IMR-90 (cell line): ENCODE measurements around the gene STAT5A. TPM values are rescaled to one million over a fixed set of nuclear protein-coding genes. Genes with fewer than 3 reads are reported as not detected.

ENCODE experiments used
- ATAC-seq: fragments of 200-7000 bp; cut with Tn5 transposase; 2 replicates; pipeline ENCODE4 v1.9.1; 2020; ENCODE audit warnings: low read depth, mild to moderate bottlenecking, moderate library complexity
- BruUV-seq: library from RNA; stranded (reverse); fragments of 400-500 nt; replicated peaks from 2 replicates; lab custom pipeline; 2021; lab: Mats Ljungman, UMichigan
- CTCF ChIA-PET: fragments of 300-600 bp; formaldehyde crosslinking; extraction: SDS; loops from one replicate; lab custom pipeline; 2021; ENCODE audit warnings: antibody characterized with exemption; lab: Yijun Ruan, JAX
- POLR2A ChIA-PET: fragments of 300-600 bp; sonication (Branson Sonifier 250); formaldehyde crosslinking; loops from one replicate; lab custom pipeline; 2022; ENCODE audit warnings: antibody characterized with exemption; ENCODE audit not compliant: unreplicated experiment; lab: Charles Lee
- DNase-seq: peaks from one replicate; pipeline ENCODE4 v3.0.0; 2013
- H2AFZ ChIP-seq: replicated peaks from 2 replicates; pipeline ENCODE3; 2013; ENCODE audit warnings: low read length, mild to moderate bottlenecking; ENCODE audit not compliant: poor library complexity
- H2AK5ac ChIP-seq: 2 replicates; pipeline ENCODE4 v1.6.1; 2013; ENCODE audit warnings: low read depth, low read length, inconsistent platforms
- H2AK9ac ChIP-seq: replicated peaks from 2 replicates; pipeline ENCODE3; 2013; ENCODE audit warnings: mild to moderate bottlenecking, low read depth, low read length, moderate library complexity; ENCODE audit not compliant: poor library complexity
- H2BK120ac ChIP-seq: 2 replicates; pipeline ENCODE4 v1.6.1; 2013; ENCODE audit warnings: low read depth, low read length, inconsistent platforms
- H2BK15ac ChIP-seq: 3 replicates; pipeline ENCODE4 v1.6.1; 2013; ENCODE audit warnings: low read depth, low read length, inconsistent platforms
- H2BK20ac ChIP-seq: 2 replicates; pipeline ENCODE4 v1.6.1; 2013; ENCODE audit warnings: low read depth, mild to moderate bottlenecking, inconsistent platforms, low read length, moderate library complexity
- H2BK5ac ChIP-seq: 2 replicates; pipeline ENCODE4 v1.6.1; 2013; ENCODE audit warnings: mild to moderate bottlenecking, low read depth, low read length, inconsistent platforms; ENCODE audit not compliant: poor library complexity, severe bottlenecking
- H3K14ac ChIP-seq: replicated peaks from 2 replicates; pipeline ENCODE4 v1.6.1; 2013; ENCODE audit warnings: low read depth, low read length, inconsistent platforms
- H3K18ac ChIP-seq: 2 replicates; pipeline ENCODE4 v1.6.1; 2013; ENCODE audit warnings: low read depth, low read length, control low read depth
- H3K23ac ChIP-seq: 2 replicates; pipeline ENCODE4 v1.6.1; 2013; ENCODE audit warnings: low read depth, low read length, inconsistent platforms
- H3K27ac ChIP-seq: 2 replicates; pipeline ENCODE4 v1.5.1; 2013; ENCODE audit warnings: mild to moderate bottlenecking, control low read depth, low read length; ENCODE audit not compliant: insufficient read depth
- H3K27me3 ChIP-seq: 2 replicates; pipeline ENCODE4 v1.6.1; 2013; ENCODE audit warnings: low read length; ENCODE audit not compliant: control insufficient read depth, insufficient read depth
- H3K36me3 ChIP-seq: 2 replicates; pipeline ENCODE4 v1.6.1; 2013; ENCODE audit warnings: low read length, mixed read lengths; ENCODE audit not compliant: control insufficient read depth, insufficient read depth
- H3K4ac ChIP-seq: 2 replicates; pipeline ENCODE4 v1.6.1; 2013; ENCODE audit warnings: low read depth, low read length, inconsistent platforms
- H3K4me1 ChIP-seq: 2 replicates; pipeline ENCODE4 v1.6.1; 2013; ENCODE audit warnings: low read length, mixed read lengths; ENCODE audit not compliant: control insufficient read depth, insufficient read depth
- H3K4me2 ChIP-seq: 2 replicates; pipeline ENCODE4 v1.6.1; 2013; ENCODE audit warnings: low read depth, mild to moderate bottlenecking, control low read depth, low read length, moderate library complexity
- H3K4me3 ChIP-seq: 2 replicates; pipeline ENCODE4 v1.5.1; 2013; ENCODE audit warnings: low read depth, mild to moderate bottlenecking, control low read depth, low read length, moderate library complexity; ENCODE audit not compliant: insufficient read depth
- H3K56ac ChIP-seq: 2 replicates; pipeline ENCODE4 v1.6.1; 2013; ENCODE audit warnings: low read length, inconsistent platforms; ENCODE audit not compliant: insufficient read depth; ENCODE audit errors: extremely low read depth
- H3K79me1 ChIP-seq, 2 experiments: 2 replicates each; pipeline ENCODE4 v1.6.1; 2013; ENCODE audit warnings: low read length in 2 of 2, inconsistent platforms in 1 of 2, low read depth in 1 of 2
- H3K9ac ChIP-seq: 2 replicates; pipeline ENCODE4 v1.6.1; 2013; ENCODE audit warnings: low read depth, low read length, control low read depth
- H3K9me1 ChIP-seq: 2 replicates; pipeline ENCODE4 v1.6.1; 2013; ENCODE audit warnings: low read length, inconsistent platforms; ENCODE audit not compliant: insufficient read depth
- H3K9me3 ChIP-seq: 2 replicates; pipeline ENCODE4 v1.6.1; 2013; ENCODE audit warnings: low read length; ENCODE audit not compliant: control insufficient read depth, insufficient read depth
- H4K20me1 ChIP-seq: 2 replicates; pipeline ENCODE4 v1.6.1; 2013; ENCODE audit warnings: low read length, inconsistent platforms; ENCODE audit not compliant: insufficient read depth
- H4K5ac ChIP-seq: 2 replicates; pipeline ENCODE4 v1.6.1; 2013; ENCODE audit warnings: mild to moderate bottlenecking, low read depth, low read length, control low read depth
- H4K8ac ChIP-seq, 2 experiments: 2 replicates each; pipeline ENCODE4 v1.6.1; 2013; ENCODE audit warnings: low read depth in 2 of 2, low read length in 2 of 2, control low read depth in 1 of 2, inconsistent platforms in 1 of 2
- H4K91ac ChIP-seq: 2 replicates; pipeline ENCODE4 v1.6.1; 2013; ENCODE audit warnings: low read depth, low read length, inconsistent platforms; ENCODE audit not compliant: insufficient read depth
- CEBPB ChIP-seq: IDR thresholded peaks from 2 replicates; pipeline ENCODE4 v1.6.1; 2012; ENCODE audit warnings: low read depth, low read length, improper control_type of control experiment
- NFE2L2 ChIP-seq: fragments of 150-350 bp; IDR thresholded peaks from 2 replicates; pipeline ENCODE4 v1.6.1; 2016; ENCODE audit warnings: low read depth, mild to moderate bottlenecking, low read length
- WGBS, 2 experiments: methylation state at CpG; one replicate each; pipeline versions ENCODE4 v1.1.5 to v1.1.7; 2013; ENCODE audit warnings: missing lambda C conversion rate in 2 of 2; ENCODE audit not compliant: insufficient read length in 1 of 2; ENCODE audit errors: extremely low coverage in 2 of 2; 5-methylcytosine and 5-hydroxymethylcytosine counted together
- dilution Hi-C: fragments of 300-500 bp; cut with HindIII; formaldehyde crosslinking; loops from one replicate; pipeline ENCODE4 v1.14.3; 2018; ENCODE audit warnings: low sequenced_read_pairs; ENCODE audit not compliant: unreplicated experiment
- in situ Hi-C: fragments of 300-500 bp; cut with MboI; formaldehyde crosslinking; loops from 3 replicates; pipeline ENCODE4 v1.14.3; 2019; ENCODE audit warnings: low sequenced_read_pairs, inconsistent platforms, mixed read lengths
- intact Hi-C: fragments of 100-400 bp; cut with micrococcal nuclease; formaldehyde crosslinking; loops from 2 replicates; pipeline ENCODE4 v1.10.0; 2022
- polyA plus RNA-seq, 3 experiments: library from polyadenylated mRNA; depleted of rRNA; stranded (reverse); fragments of >200 nt; gene quantifications; 2 replicates each; pipeline ENCODE4 v1.2.3, GENCODE V29; 2012; ENCODE audit warnings: low replicate concordance in 1 of 3
- total RNA-seq: library from RNA; depleted of rRNA; stranded (reverse); fragments of >200 nt; gene quantifications from 2 replicates; pipeline ENCODE4 v1.2.3, GENCODE V29; 2012
- TF ChIP-seq, protein P1 (sequence below): fragments of 150-350 bp; IDR thresholded peaks from 2 replicates; pipeline ENCODE4 v1.6.1; 2017; ENCODE audit warnings: mild to moderate bottlenecking, antibody characterized with exemption, low read length, low read depth
- TF ChIP-seq, protein P2 (sequence below): conservative IDR thresholded peaks from 2 replicates; pipeline ENCODE4 v1.5.1; 2012; ENCODE audit warnings: mild to moderate bottlenecking, low read depth, low read length, improper control_type of control experiment

Gene STAT5A
- total and polyA plus RNA-seq, 2 of the 4 experiments (the other 2 are of a cell fraction): 1.3 to 1.4 TPM

DNA sequence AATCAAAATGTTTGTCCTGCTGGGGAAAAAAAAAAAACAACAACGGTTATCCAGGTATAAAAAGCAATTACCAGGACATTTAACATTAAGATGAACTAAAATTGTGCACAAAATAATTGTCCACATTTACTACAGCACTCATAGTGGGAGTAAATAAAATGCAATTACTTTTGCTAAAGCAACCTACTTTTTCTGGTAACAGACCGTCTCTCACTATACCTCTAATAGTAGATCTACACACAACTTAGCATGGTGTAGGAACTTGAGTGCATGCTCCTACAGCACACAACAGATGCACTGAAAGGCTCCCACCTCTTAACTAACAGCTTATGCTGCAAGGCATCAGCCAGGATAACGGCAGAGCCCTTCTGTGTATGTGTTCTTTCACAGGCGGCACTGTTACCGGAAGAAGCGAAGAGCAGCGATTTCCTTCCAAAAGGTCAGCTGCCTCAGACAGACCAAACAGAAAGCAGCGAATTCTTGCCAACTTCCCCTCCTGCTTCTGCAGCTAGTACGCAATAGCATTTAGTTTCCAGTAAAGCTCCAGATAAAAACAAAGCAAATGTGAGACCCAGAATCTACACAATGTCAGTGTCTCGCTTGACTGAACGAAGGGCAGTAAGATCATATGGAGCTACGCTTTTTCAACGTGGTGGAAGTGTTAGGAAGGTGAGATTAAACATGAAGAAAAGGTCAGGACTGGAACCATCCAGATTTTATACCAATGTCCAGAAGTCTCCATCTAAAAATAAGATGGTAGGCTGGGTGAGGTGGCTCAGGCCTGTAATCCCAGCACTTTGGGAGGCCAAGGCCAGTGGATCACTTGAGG is 39.7 kb upstream of the STAT5A start:
- POLR2A ChIA-PET: interaction anchor here (0.6 to 0.7 kb wide), 3 partner anchors 9 to 27 kb away, joined by 3 to 5 read pairs (median 4); no protein-coding TSS in a partner anchor
- H3K9me3 ChIP-seq: peaks cover 2% of the 10 kb centered on the region; the same call in 1 of the 2 replicates
- CTCF ChIA-PET: interaction anchor here (0.6 to 1.5 kb wide), 3 partner anchors 21 to 26 kb away, joined by 3 to 5 read pairs (median 3); no protein-coding TSS in a partner anchor
- H2BK120ac ChIP-seq: peak overlapping the region; percentile 35
- intact Hi-C loops (no loop called here), in situ Hi-C loops (no loop called here), dilution Hi-C loops (no loop called here)
- peak overlapping the region; percentile 51; the same call in 1 of the 2 replicates for H3K9ac ChIP-seq
- H2AK5ac ChIP-seq: peak overlapping the region; percentile 79
- H4K91ac ChIP-seq: peak overlapping the region; percentile 76
- DNase-seq (peak; percentile 93), ATAC-seq (peak; percentile 92)
- H2AK9ac ChIP-seq: no peak overlapping the region
- H3K36me3 ChIP-seq: no peaks in the 10 kb centered on the region
- no peak overlapping the region for H2BK20ac ChIP-seq
- H3K23ac ChIP-seq: peak overlapping the region; percentile 88
- peaks cover 27 to 64% of the 10 kb centered on the region in 2 experiments for H3K79me1 ChIP-seq
- no peaks in the 10 kb centered on the region for H3K27me3 ChIP-seq
- BruUV-seq: no TSS peak
- peaks cover 35% of the 10 kb centered on the region for H4K20me1 ChIP-seq
- peak overlapping the region; percentile 68 for H3K18ac ChIP-seq
- H3K14ac ChIP-seq: peak overlapping the region; percentile 97
- peak overlapping the region; percentile 38; the same call in 1 of the 2 replicates for H3K4me3 ChIP-seq
- H4K5ac ChIP-seq: peak overlapping the region; percentile 85
- H3K27ac ChIP-seq: peak overlapping the region; percentile 29; the same call in 1 of the 2 replicates
- H2BK5ac ChIP-seq: peak overlapping the region; percentile 93
- peak overlapping the region; percentile 86 for H3K4me2 ChIP-seq
- peak overlapping the region; percentile 22 to 99; a peak in 3 of 4 replicates for H4K8ac ChIP-seq
- H3K4ac ChIP-seq: peak overlapping the region; percentile 86
- WGBS, 2 experiments: 2% methylated on average over 5 of the region's 13 CpGs; no CpG with 5 or more reads in 1 of the 2 experiments
- H3K4me1 ChIP-seq: peaks cover 2% of the 10 kb centered on the region; the same call in 1 of the 2 replicates
- TF ChIP-seq, protein P1, sequence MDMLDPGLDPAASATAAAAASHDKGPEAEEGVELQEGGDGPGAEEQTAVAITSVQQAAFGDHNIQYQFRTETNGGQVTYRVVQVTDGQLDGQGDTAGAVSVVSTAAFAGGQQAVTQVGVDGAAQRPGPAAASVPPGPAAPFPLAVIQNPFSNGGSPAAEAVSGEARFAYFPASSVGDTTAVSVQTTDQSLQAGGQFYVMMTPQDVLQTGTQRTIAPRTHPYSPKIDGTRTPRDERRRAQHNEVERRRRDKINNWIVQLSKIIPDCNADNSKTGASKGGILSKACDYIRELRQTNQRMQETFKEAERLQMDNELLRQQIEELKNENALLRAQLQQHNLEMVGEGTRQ: peak; percentile 93
- TF ChIP-seq NFE2L2 (no peak), CEBPB (peak; percentile 76)
- TF ChIP-seq, protein P2, sequence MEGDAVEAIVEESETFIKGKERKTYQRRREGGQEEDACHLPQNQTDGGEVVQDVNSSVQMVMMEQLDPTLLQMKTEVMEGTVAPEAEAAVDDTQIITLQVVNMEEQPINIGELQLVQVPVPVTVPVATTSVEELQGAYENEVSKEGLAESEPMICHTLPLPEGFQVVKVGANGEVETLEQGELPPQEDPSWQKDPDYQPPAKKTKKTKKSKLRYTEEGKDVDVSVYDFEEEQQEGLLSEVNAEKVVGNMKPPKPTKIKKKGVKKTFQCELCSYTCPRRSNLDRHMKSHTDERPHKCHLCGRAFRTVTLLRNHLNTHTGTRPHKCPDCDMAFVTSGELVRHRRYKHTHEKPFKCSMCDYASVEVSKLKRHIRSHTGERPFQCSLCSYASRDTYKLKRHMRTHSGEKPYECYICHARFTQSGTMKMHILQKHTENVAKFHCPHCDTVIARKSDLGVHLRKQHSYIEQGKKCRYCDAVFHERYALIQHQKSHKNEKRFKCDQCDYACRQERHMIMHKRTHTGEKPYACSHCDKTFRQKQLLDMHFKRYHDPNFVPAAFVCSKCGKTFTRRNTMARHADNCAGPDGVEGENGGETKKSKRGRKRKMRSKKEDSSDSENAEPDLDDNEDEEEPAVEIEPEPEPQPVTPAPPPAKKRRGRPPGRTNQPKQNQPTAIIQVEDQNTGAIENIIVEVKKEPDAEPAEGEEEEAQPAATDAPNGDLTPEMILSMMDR: no peak
- H3K9me1 ChIP-seq: peaks cover 4% of the 10 kb centered on the region; the same call in 1 of the 2 replicates
- H3K56ac ChIP-seq: peak overlapping the region; percentile 36; the same call in 1 of the 2 replicates
- H2AFZ ChIP-seq: peak overlapping the region; percentile 85
- 0 out of 3 replicates have a peak overlapping the region, but pooled peaks have one; percentile 3 for H2BK15ac ChIP-seq
